Endothelial cell of umbilical vein (primary cell): ENCODE measurements around the gene INSIG2. TPM values are rescaled to one million over a fixed set of nuclear protein-coding genes. Genes with fewer than 3 reads are reported as not detected.

Experiments used
- BruUV-seq: library from RNA; stranded (reverse); fragments of 400-500 nt; replicated peaks from 2 replicates; lab custom pipeline; 2021; lab: Mats Ljungman, UMichigan
- CTCF ChIA-PET: fragments of 300-600, 350-600 bp; sonication (Branson Sonifier 250); formaldehyde crosslinking; loops from one replicate; lab custom pipeline; 2021; ENCODE audit warnings: antibody characterized with exemption, inconsistent platforms; lab: Charles Lee
- POLR2A ChIA-PET: fragments of 300-600, 350-600 bp; sonication (Branson Sonifier 250); formaldehyde crosslinking; loops from one replicate; lab custom pipeline; 2021; ENCODE audit warnings: antibody characterized with exemption, inconsistent platforms; lab: Charles Lee
- DNase-seq: peaks from one replicate; pipeline ENCODE4 v3.0.0-alpha.2; 2011; ENCODE audit warnings: low read depth, low spot score
- FAIRE-seq: peaks from 2 replicates; lab custom pipeline; 2011; peaks lifted over from hg19 to GRCh38; lab: Jason Lieb, UNC
- H2AFZ ChIP-seq: 2 replicates; pipeline ENCODE4 v1.6.0; 2012; ENCODE audit warnings: low read depth, low read length, control low read depth, inconsistent platforms
- H3K27ac ChIP-seq: 2 replicates; pipeline ENCODE4 v1.5.1; 2011; ENCODE audit warnings: low read depth, mild to moderate bottlenecking, control low read depth, low read length, moderate library complexity; ENCODE audit not compliant: insufficient read depth
- H3K27me3 ChIP-seq, 2 experiments: 2 replicates each; pipeline versions ENCODE4 v1.6.0 to v1.6.1; 2011; ENCODE audit warnings: low read length in 2 of 2, mixed read lengths in 1 of 2; ENCODE audit not compliant: control insufficient read depth in 2 of 2, insufficient read depth in 2 of 2
- H3K36me3 ChIP-seq, 2 experiments: 2 replicates in 1 of 2; 3 replicates in 1 of 2; pipeline ENCODE4 v1.5.1; 2011; ENCODE audit warnings: low read length in 2 of 2, mild to moderate bottlenecking in 1 of 2, moderate library complexity in 1 of 2; ENCODE audit not compliant: control insufficient read depth in 2 of 2, insufficient read depth in 2 of 2; ENCODE audit errors: extremely low read depth in 1 of 2
- H3K4me1 ChIP-seq: 3 replicates; pipeline ENCODE4 v1.5.1; 2011; ENCODE audit warnings: mild to moderate bottlenecking, low read length; ENCODE audit not compliant: control insufficient read depth, insufficient read depth; ENCODE audit errors: extremely low read depth
- H3K4me2 ChIP-seq: 2 replicates; pipeline ENCODE4 v1.6.1; 2011; ENCODE audit warnings: low read length, control low read depth, mixed read lengths; ENCODE audit not compliant: insufficient read depth
- H3K4me3 ChIP-seq, 3 experiments: fragments of 200-600 bp in 1 of 3; sonication (generic), shearing (Covaris generic) in 1 of 3; replicated peaks in 1 of 3; 2 replicates each; pipeline ENCODE4 v1.5.1; 2011 to 2016; ENCODE audit warnings: control low read depth in 3 of 3, low read length in 3 of 3, mild to moderate bottlenecking in 2 of 3, inconsistent platforms in 1 of 3, low read depth in 1 of 3, moderate library complexity in 1 of 3; ENCODE audit not compliant: insufficient read depth in 1 of 3
- H3K79me2 ChIP-seq: 2 replicates; pipeline ENCODE4 v1.6.0; 2012; ENCODE audit warnings: low read length, inconsistent platforms; ENCODE audit not compliant: control insufficient read depth, insufficient read depth
- H3K9ac ChIP-seq: replicated peaks from 2 replicates; pipeline ENCODE3; 2011; ENCODE audit warnings: low read length, control low read depth; ENCODE audit not compliant: insufficient read depth; ENCODE audit errors: extremely low read depth
- H3K9me1 ChIP-seq: replicated peaks from 3 replicates; pipeline ENCODE4 v1.6.0; 2011; ENCODE audit warnings: mild to moderate bottlenecking, low read length; ENCODE audit not compliant: control insufficient read depth, insufficient read depth; ENCODE audit errors: extremely low read depth
- H3K9me3 ChIP-seq: replicated peaks from 2 replicates; pipeline ENCODE4 v1.5.1; 2012; ENCODE audit warnings: low read length, inconsistent platforms; ENCODE audit not compliant: control insufficient read depth, insufficient read depth
- H4K20me1 ChIP-seq: replicated peaks from 2 replicates; pipeline ENCODE3; 2011; ENCODE audit warnings: mild to moderate bottlenecking, low read length; ENCODE audit not compliant: control insufficient read depth, insufficient read depth; ENCODE audit errors: extremely low read depth
- CTCF ChIP-seq, 2 donors: IDR thresholded peaks; 1 replicate in 1 of 2; 2 replicates in 1 of 2; pipeline ENCODE4 v1.5.1; 2011; ENCODE audit warnings: low read length in 2 of 2, mild to moderate bottlenecking in 2 of 2, moderate library complexity in 2 of 2, control low read depth in 1 of 2, inconsistent platforms in 1 of 2, low read depth in 1 of 2; ENCODE audit not compliant: insufficient read depth in 1 of 2; ENCODE audit errors: extremely low read depth in 1 of 2
- EZH2 ChIP-seq: IDR thresholded peaks from 2 replicates; pipeline ENCODE4 v1.6.1; 2012; ENCODE audit warnings: borderline replicate concordance, low read depth, mild to moderate bottlenecking, moderate library complexity, low read length, inconsistent platforms; ENCODE audit not compliant: severe bottlenecking
- FOS ChIP-seq: IDR thresholded peaks from 2 replicates; pipeline ENCODE4 v1.6.1; 2011; ENCODE audit warnings: mild to moderate bottlenecking, low read length, moderate library complexity, borderline replicate concordance; ENCODE audit not compliant: insufficient read depth
- GATA2 ChIP-seq: IDR thresholded peaks from 2 replicates; pipeline ENCODE4 v1.7.0; 2011; ENCODE audit warnings: low read depth, mild to moderate bottlenecking, moderate library complexity, mixed read lengths, low read length; ENCODE audit not compliant: insufficient read length, insufficient read depth
- JUN ChIP-seq: IDR thresholded peaks from 2 replicates; pipeline ENCODE4 v1.6.1; 2011; ENCODE audit warnings: borderline replicate concordance, low read depth; ENCODE audit not compliant: insufficient read length, insufficient read depth
- MAX ChIP-seq: IDR thresholded peaks from 2 replicates; pipeline ENCODE4 v1.6.1; 2011; ENCODE audit not compliant: insufficient read depth, insufficient read length
- MYC ChIP-seq: IDR thresholded peaks from one replicate; pipeline ENCODE4 v1.6.1; 2011; ENCODE audit warnings: mild to moderate bottlenecking, low read depth, low read length
- POLR2A ChIP-seq: IDR thresholded peaks from 2 replicates; pipeline ENCODE4 v1.6.1; 2012; ENCODE audit warnings: low read depth, mild to moderate bottlenecking, control low read depth, low read length
- POLR2AphosphoS5 ChIP-seq: IDR thresholded peaks from 2 replicates; pipeline ENCODE4 v1.6.1; 2012; ENCODE audit warnings: low read depth, mild to moderate bottlenecking, control low read depth, low read length, moderate library complexity; ENCODE audit not compliant: insufficient read depth
- dilution Hi-C: fragments of 300-500 bp; cut with MboI; formaldehyde crosslinking; loops from one replicate; pipeline ENCODE4 v1.15.0; 2019; ENCODE audit warnings: low sequenced_read_pairs; ENCODE audit not compliant: extremely low pct_ligation_motif_present
- intact Hi-C: fragments of 100-400 bp; cut with micrococcal nuclease; formaldehyde crosslinking; loops from one replicate; pipeline ENCODE4 v1.10.0; 2022
- polyA plus RNA-seq, 4 experiments: library from polyadenylated mRNA; depleted of rRNA in 3 of 4; stranded (reverse) in 3 of 4; unstranded in 1 of 4; fragments of >200 nt; gene quantifications; 2 replicates each; pipeline versions ENCODE4 v1.2.1 to v1.2.3, GENCODE V29; 2011 to 2012; ENCODE audit warnings: missing spikeins in 1 of 4
- total RNA-seq: library from RNA; stranded (reverse); gene quantifications from 2 replicates; pipeline ENCODE4 v1.2.3, GENCODE V29; 2021

INSIG2 gene
- total and polyA plus RNA-seq, 2 donors (not counting 3 experiments of a cell fraction or from before 2014, with no cell fraction given), result 24.1 to 26.9 TPM

- TF ChIP-seq MAX, result no peak
- no peak for TF ChIP-seq CTCF (IDR thresholded peaks at IDR 0.05; ENCODE audit: extremely low read depth in 1 of 2, insufficient read depth in 1 of 2, low read depth in 1 of 2, low read length in 2 of 2)
- no peak for TF ChIP-seq POLR2A
- TF ChIP-seq POLR2AphosphoS5, result no peak
- no peak for TF ChIP-seq JUN
- no peak for TF ChIP-seq FOS
- no peak for TF ChIP-seq GATA2
- TF ChIP-seq EZH2, result no peak
- TF ChIP-seq MYC, result no peak
- Histone ChIP-seq H3K4me2 (no peak overlapping the region), H3K9ac (no peak overlapping the region), H2AFZ (no peak overlapping the region), H3K27ac (no peak overlapping the region), H3K4me1 (peaks cover 2% of the 10 kb centered on the region), H3K36me3 (peaks cover 2 to 10% of the 10 kb centered on the region in 2 experiments), H3K4me3 (no peak overlapping the region), H3K27me3 (no peaks in the 10 kb centered on the region), H3K9me1 (no peaks in the 10 kb centered on the region), H3K9me3 (no peaks in the 10 kb centered on the region), H3K79me2 (peaks cover 53% of the 10 kb centered on the region), H4K20me1 (peaks cover 2% of the 10 kb centered on the region)
- intact Hi-C loops, result no loop called here
- FAIRE-seq (no peak), DNase-seq (no peak)
- dilution Hi-C loops, result no loop called here
- ChIA-PET CTCF (no interaction called here), POLR2A (no interaction called here)
- no TSS peak for BruUV-seq
Measured at GRCh38 chr2:118098307-118099030, 10.2 kb downstream of the INSIG2 start.
